IMR-90 (cell line): ENCODE results near the gene LRRC26. TPM values are rescaled to one million over a fixed set of nuclear protein-coding genes. Genes with fewer than 3 reads are reported as not detected.

Experiments
- ATAC-seq: fragments of 200-7000 bp; cut with Tn5 transposase; 2 replicates; pipeline ENCODE4 v1.9.1; 2020; ENCODE audit warnings: low read depth, mild to moderate bottlenecking, moderate library complexity
- BruUV-seq: library from RNA; stranded (reverse); fragments of 400-500 nt; replicated peaks from 2 replicates; lab custom pipeline; 2021; lab: Mats Ljungman, UMichigan
- CTCF ChIA-PET: fragments of 300-600 bp; formaldehyde crosslinking; extraction: SDS; loops from one replicate; lab custom pipeline; 2021; ENCODE audit warnings: antibody characterized with exemption; lab: Yijun Ruan, JAX
- POLR2A ChIA-PET: fragments of 300-600 bp; sonication (Branson Sonifier 250); formaldehyde crosslinking; loops from one replicate; lab custom pipeline; 2022; ENCODE audit warnings: antibody characterized with exemption; ENCODE audit not compliant: unreplicated experiment; lab: Charles Lee
- DNase-seq: peaks from one replicate; pipeline ENCODE4 v3.0.0; 2013
- H2AFZ ChIP-seq: replicated peaks from 2 replicates; pipeline ENCODE3; 2013; ENCODE audit warnings: low read length, mild to moderate bottlenecking; ENCODE audit not compliant: poor library complexity
- H2AK5ac ChIP-seq: 2 replicates; pipeline ENCODE4 v1.6.1; 2013; ENCODE audit warnings: low read depth, low read length, inconsistent platforms
- H2AK9ac ChIP-seq: replicated peaks from 2 replicates; pipeline ENCODE3; 2013; ENCODE audit warnings: mild to moderate bottlenecking, low read depth, low read length, moderate library complexity; ENCODE audit not compliant: poor library complexity
- H2BK120ac ChIP-seq: 2 replicates; pipeline ENCODE4 v1.6.1; 2013; ENCODE audit warnings: low read depth, low read length, inconsistent platforms
- H2BK15ac ChIP-seq: 3 replicates; pipeline ENCODE4 v1.6.1; 2013; ENCODE audit warnings: low read depth, low read length, inconsistent platforms
- H2BK20ac ChIP-seq: 2 replicates; pipeline ENCODE4 v1.6.1; 2013; ENCODE audit warnings: low read depth, mild to moderate bottlenecking, inconsistent platforms, low read length, moderate library complexity
- H2BK5ac ChIP-seq: 2 replicates; pipeline ENCODE4 v1.6.1; 2013; ENCODE audit warnings: mild to moderate bottlenecking, low read depth, low read length, inconsistent platforms; ENCODE audit not compliant: poor library complexity, severe bottlenecking
- H3K14ac ChIP-seq: replicated peaks from 2 replicates; pipeline ENCODE4 v1.6.1; 2013; ENCODE audit warnings: low read depth, low read length, inconsistent platforms
- H3K18ac ChIP-seq: 2 replicates; pipeline ENCODE4 v1.6.1; 2013; ENCODE audit warnings: low read depth, low read length, control low read depth
- H3K23ac ChIP-seq: 2 replicates; pipeline ENCODE4 v1.6.1; 2013; ENCODE audit warnings: low read depth, low read length, inconsistent platforms
- H3K27ac ChIP-seq: 2 replicates; pipeline ENCODE4 v1.5.1; 2013; ENCODE audit warnings: mild to moderate bottlenecking, control low read depth, low read length; ENCODE audit not compliant: insufficient read depth
- H3K27me3 ChIP-seq: 2 replicates; pipeline ENCODE4 v1.6.1; 2013; ENCODE audit warnings: low read length; ENCODE audit not compliant: control insufficient read depth, insufficient read depth
- H3K36me3 ChIP-seq: 2 replicates; pipeline ENCODE4 v1.6.1; 2013; ENCODE audit warnings: low read length, mixed read lengths; ENCODE audit not compliant: control insufficient read depth, insufficient read depth
- H3K4ac ChIP-seq: 2 replicates; pipeline ENCODE4 v1.6.1; 2013; ENCODE audit warnings: low read depth, low read length, inconsistent platforms
- H3K4me1 ChIP-seq: 2 replicates; pipeline ENCODE4 v1.6.1; 2013; ENCODE audit warnings: low read length, mixed read lengths; ENCODE audit not compliant: control insufficient read depth, insufficient read depth
- H3K4me2 ChIP-seq: 2 replicates; pipeline ENCODE4 v1.6.1; 2013; ENCODE audit warnings: low read depth, mild to moderate bottlenecking, control low read depth, low read length, moderate library complexity
- H3K4me3 ChIP-seq: 2 replicates; pipeline ENCODE4 v1.5.1; 2013; ENCODE audit warnings: low read depth, mild to moderate bottlenecking, control low read depth, low read length, moderate library complexity; ENCODE audit not compliant: insufficient read depth
- H3K56ac ChIP-seq: 2 replicates; pipeline ENCODE4 v1.6.1; 2013; ENCODE audit warnings: low read length, inconsistent platforms; ENCODE audit not compliant: insufficient read depth; ENCODE audit errors: extremely low read depth
- H3K79me1 ChIP-seq, 2 experiments: 2 replicates each; pipeline ENCODE4 v1.6.1; 2013; ENCODE audit warnings: low read length in 2 of 2, inconsistent platforms in 1 of 2, low read depth in 1 of 2
- H3K9ac ChIP-seq: 2 replicates; pipeline ENCODE4 v1.6.1; 2013; ENCODE audit warnings: low read depth, low read length, control low read depth
- H3K9me1 ChIP-seq: 2 replicates; pipeline ENCODE4 v1.6.1; 2013; ENCODE audit warnings: low read length, inconsistent platforms; ENCODE audit not compliant: insufficient read depth
- H3K9me3 ChIP-seq: 2 replicates; pipeline ENCODE4 v1.6.1; 2013; ENCODE audit warnings: low read length; ENCODE audit not compliant: control insufficient read depth, insufficient read depth
- H4K20me1 ChIP-seq: 2 replicates; pipeline ENCODE4 v1.6.1; 2013; ENCODE audit warnings: low read length, inconsistent platforms; ENCODE audit not compliant: insufficient read depth
- H4K5ac ChIP-seq: 2 replicates; pipeline ENCODE4 v1.6.1; 2013; ENCODE audit warnings: mild to moderate bottlenecking, low read depth, low read length, control low read depth
- H4K8ac ChIP-seq, 2 experiments: 2 replicates each; pipeline ENCODE4 v1.6.1; 2013; ENCODE audit warnings: low read depth in 2 of 2, low read length in 2 of 2, control low read depth in 1 of 2, inconsistent platforms in 1 of 2
- H4K91ac ChIP-seq: 2 replicates; pipeline ENCODE4 v1.6.1; 2013; ENCODE audit warnings: low read depth, low read length, inconsistent platforms; ENCODE audit not compliant: insufficient read depth
- CTCF ChIP-seq: conservative IDR thresholded peaks from 2 replicates; pipeline ENCODE4 v1.5.1; 2012; ENCODE audit warnings: mild to moderate bottlenecking, low read depth, low read length, improper control_type of control experiment
- MAZ ChIP-seq: IDR thresholded peaks from 2 replicates; pipeline ENCODE4 v1.6.1; 2012; ENCODE audit warnings: low read depth, mild to moderate bottlenecking, low read length, improper control_type of control experiment, moderate library complexity, borderline replicate concordance
- MXI1 ChIP-seq: IDR thresholded peaks from 2 replicates; pipeline ENCODE4 v1.6.1; 2012; ENCODE audit warnings: low read depth, mild to moderate bottlenecking, low read length, moderate library complexity, borderline replicate concordance
- WGBS, 2 experiments: methylation state at CpG; one replicate each; pipeline versions ENCODE4 v1.1.5 to v1.1.7; 2013; ENCODE audit warnings: missing lambda C conversion rate in 2 of 2; ENCODE audit not compliant: insufficient read length in 1 of 2; ENCODE audit errors: extremely low coverage in 2 of 2; 5-methylcytosine and 5-hydroxymethylcytosine counted together
- dilution Hi-C: fragments of 300-500 bp; cut with HindIII; formaldehyde crosslinking; loops from one replicate; pipeline ENCODE4 v1.14.3; 2018; ENCODE audit warnings: low sequenced_read_pairs; ENCODE audit not compliant: unreplicated experiment
- in situ Hi-C: fragments of 300-500 bp; cut with MboI; formaldehyde crosslinking; loops from 3 replicates; pipeline ENCODE4 v1.14.3; 2019; ENCODE audit warnings: low sequenced_read_pairs, inconsistent platforms, mixed read lengths
- intact Hi-C: fragments of 100-400 bp; cut with micrococcal nuclease; formaldehyde crosslinking; loops from 2 replicates; pipeline ENCODE4 v1.10.0; 2022
- polyA plus RNA-seq, 3 experiments: library from polyadenylated mRNA; depleted of rRNA; stranded (reverse); fragments of >200 nt; gene quantifications; 2 replicates each; pipeline ENCODE4 v1.2.3, GENCODE V29; 2012; ENCODE audit warnings: low replicate concordance in 1 of 3
- total RNA-seq: library from RNA; depleted of rRNA; stranded (reverse); fragments of >200 nt; gene quantifications from 2 replicates; pipeline ENCODE4 v1.2.3, GENCODE V29; 2012
- TF ChIP-seq, protein P1 (sequence below): fragments of 150-350 bp; IDR thresholded peaks from 2 replicates; pipeline ENCODE4 v1.6.1; 2016; ENCODE audit warnings: low read depth, mild to moderate bottlenecking, low read length, moderate library complexity, borderline replicate concordance

LRRC26 gene
- total and polyA plus RNA-seq, 2 of the 4 experiments (the other 2 are of a cell fraction) = not detected

GRCh38 chr9:137198051-137198901, 28.4 kb upstream of the LRRC26 start:
- H2BK120ac ChIP-seq = no peak overlapping the region
- H3K79me1 ChIP-seq = peaks cover 9 to 77% of the 10 kb centered on the region in 2 experiments
- no peaks in the 10 kb centered on the region for H3K9me3 ChIP-seq
- dilution Hi-C loops (no loop called here), in situ Hi-C loops (no loop called here), intact Hi-C loops (no loop called here)
- no peak overlapping the region for H3K4me3 ChIP-seq
- H2AK9ac ChIP-seq = peak overlapping the region; percentile 89
- H3K4ac ChIP-seq = no peak overlapping the region
- no peak overlapping the region for H4K5ac ChIP-seq
- ATAC-seq (no peak), DNase-seq (no peak)
- no peak overlapping the region for H2BK15ac ChIP-seq
- H2AFZ ChIP-seq = no peak overlapping the region
- H3K18ac ChIP-seq = no peak overlapping the region
- H3K4me1 ChIP-seq = peaks cover 17% of the 10 kb centered on the region
- H4K8ac ChIP-seq = no peak overlapping the region
- no TSS peak for BruUV-seq
- no peak overlapping the region for H3K27ac ChIP-seq
- H3K4me2 ChIP-seq = peak overlapping the region; percentile 69; the same call in 1 of the 2 replicates
- POLR2A ChIA-PET = interaction anchor here (1.3 kb wide), 2 partner anchors 9 to 43 kb away, joined by 3 to 4 read pairs; partner anchors contain the start of genes SSNA1 and TUBB4B
- TF ChIP-seq MXI1 (no peak), MAZ (no peak), CTCF (no peak)
- TF ChIP-seq, protein P1, sequence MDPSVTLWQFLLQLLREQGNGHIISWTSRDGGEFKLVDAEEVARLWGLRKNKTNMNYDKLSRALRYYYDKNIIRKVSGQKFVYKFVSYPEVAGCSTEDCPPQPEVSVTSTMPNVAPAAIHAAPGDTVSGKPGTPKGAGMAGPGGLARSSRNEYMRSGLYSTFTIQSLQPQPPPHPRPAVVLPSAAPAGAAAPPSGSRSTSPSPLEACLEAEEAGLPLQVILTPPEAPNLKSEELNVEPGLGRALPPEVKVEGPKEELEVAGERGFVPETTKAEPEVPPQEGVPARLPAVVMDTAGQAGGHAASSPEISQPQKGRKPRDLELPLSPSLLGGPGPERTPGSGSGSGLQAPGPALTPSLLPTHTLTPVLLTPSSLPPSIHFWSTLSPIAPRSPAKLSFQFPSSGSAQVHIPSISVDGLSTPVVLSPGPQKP = no peak
- 0 out of 2 replicates have a peak, but pooled peaks cover 2% of the 10 kb centered on the region for H3K9me1 ChIP-seq
- H2BK5ac ChIP-seq = no peak overlapping the region
- H3K9ac ChIP-seq = no peak overlapping the region
- 89% methylated on average over 12 of the region's 19 CpGs; no CpG with 5 or more reads in 1 of the 2 experiments for WGBS, 2 experiments
- no peaks in the 10 kb centered on the region for H3K27me3 ChIP-seq
- no peaks in the 10 kb centered on the region for H3K36me3 ChIP-seq
- H3K14ac ChIP-seq = no peak overlapping the region
- CTCF ChIA-PET = no interaction called here
- no peak overlapping the region for H4K91ac ChIP-seq
- no peak overlapping the region for H2AK5ac ChIP-seq
- no peak overlapping the region for H3K56ac ChIP-seq
- H4K20me1 ChIP-seq = peaks cover 34% of the 10 kb centered on the region
- H2BK20ac ChIP-seq = no peak overlapping the region
- peak overlapping the region; percentile 51; the same call in 1 of the 2 replicates for H3K23ac ChIP-seq
